ENCODE measurements around the gene PTPN12.
"Not testable (repeated sequence)": the region's sequence is repeated elsewhere in the genome, so short reads cannot be mapped to it uniquely, and the experiment has no call there.

PTPN12 gene

DNA sequence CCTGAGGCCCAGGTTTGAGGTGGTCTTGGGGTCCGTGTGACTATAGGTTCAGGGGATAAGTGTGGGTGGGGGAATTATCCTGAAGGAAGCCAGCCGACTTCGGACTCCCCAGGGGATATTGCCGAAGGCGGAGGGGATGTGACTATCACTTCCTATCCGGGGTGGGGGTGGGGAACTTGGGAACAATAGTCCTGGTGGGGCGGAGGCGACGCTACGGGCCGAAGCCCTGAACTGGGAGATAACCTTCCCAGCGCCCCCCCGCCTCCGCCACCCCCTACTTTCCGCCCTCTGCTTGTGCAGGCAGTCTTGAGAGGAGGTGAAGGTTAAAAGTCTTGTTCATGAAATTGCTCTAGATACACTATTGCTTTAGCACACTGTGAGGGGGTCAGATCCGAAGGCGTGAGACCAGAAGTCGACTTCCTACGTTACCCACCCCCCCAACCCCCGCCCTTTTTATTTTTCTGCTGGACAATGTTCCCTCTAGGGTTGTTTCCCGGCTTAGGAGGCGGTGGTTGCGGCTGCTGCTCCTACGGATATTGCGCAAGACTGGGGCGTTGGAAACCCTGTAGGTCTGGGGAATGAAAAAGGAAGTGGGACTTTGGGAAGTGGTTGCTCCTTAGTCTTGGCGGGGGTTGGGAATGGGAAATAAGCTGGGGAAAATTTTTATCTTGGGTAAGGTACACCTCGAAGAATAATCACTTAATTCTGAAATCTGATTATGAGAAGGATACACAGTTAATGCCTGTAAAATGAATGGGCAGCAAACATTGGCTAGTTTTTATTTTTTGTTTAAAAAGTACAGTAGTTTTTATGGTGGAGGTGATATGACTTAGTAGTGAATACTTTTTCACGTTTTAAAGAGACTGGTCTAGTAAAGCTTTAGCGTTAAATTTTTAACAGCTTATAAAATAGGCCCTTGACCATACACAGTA lies 1.5 kb downstream of the PTPN12 start:
- DNase-seq (ENCODE audit: low spot score) = no peak

DNA sequence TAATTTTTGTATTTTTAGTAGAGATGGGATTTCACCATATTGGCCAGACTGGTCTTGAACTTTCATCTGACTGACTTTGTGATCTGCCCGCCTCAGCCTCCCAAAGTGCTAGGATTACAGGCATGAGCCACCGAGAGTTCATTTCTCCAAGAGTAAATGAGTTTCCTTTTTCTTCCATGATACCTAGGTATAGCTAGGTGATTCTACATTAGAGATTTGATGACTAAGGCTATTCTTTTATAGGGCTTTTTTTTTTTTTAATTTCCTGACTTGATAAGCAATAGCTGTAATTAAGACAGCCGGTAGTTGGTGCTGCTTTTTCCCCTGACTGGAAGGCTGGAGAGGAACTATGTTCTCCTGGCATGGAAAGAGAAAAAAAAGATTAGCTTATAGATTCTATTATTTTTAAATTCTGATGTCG lies 3.3 kb downstream of the PTPN12 start:
- no peak for DNase-seq (ENCODE audit: low spot score)

DNA sequence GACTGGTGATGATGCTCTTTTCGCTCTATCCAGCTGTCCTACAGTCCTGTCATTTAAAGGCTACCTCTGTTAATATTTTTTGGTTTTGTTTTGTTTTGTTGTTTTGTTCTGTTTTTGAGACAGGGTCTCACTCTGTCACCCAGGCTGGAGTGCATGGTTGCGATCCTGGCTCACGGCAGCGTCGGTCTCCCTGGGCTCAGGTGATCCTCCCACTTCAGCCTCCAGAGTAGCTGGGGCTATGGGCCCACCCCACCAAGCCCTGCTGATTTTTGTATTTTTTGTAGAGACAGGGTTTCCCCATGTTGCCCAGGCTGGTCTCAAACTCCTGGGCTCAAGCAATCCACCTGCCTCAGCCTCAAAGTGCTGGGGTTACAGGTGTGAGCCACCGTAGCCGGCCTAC lies 3.9 kb downstream of the PTPN12 start:
- not testable (repeated sequence) for DNase-seq (ENCODE audit: low spot score)

DNA sequence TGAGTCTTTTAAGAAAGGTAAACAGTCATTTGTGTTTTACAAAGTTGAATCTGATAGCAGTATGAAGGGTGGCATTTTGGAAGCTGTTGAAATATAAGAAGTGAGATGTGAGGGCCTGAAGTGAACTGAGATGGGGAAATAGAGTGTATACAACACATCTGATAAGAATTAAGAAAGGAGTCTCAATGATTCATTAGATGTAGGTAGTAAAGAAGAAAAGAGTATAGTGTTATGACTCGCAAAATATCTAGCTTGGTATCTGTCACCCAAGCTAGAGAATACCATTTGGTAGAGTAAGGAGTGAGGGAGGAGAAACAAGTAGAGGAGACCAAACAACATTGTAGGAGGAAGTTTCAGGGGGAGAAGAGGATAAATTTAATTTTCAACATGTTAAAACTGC lies 5.3 kb downstream of the PTPN12 start:
- no peak for DNase-seq (ENCODE audit: low spot score)

DNA sequence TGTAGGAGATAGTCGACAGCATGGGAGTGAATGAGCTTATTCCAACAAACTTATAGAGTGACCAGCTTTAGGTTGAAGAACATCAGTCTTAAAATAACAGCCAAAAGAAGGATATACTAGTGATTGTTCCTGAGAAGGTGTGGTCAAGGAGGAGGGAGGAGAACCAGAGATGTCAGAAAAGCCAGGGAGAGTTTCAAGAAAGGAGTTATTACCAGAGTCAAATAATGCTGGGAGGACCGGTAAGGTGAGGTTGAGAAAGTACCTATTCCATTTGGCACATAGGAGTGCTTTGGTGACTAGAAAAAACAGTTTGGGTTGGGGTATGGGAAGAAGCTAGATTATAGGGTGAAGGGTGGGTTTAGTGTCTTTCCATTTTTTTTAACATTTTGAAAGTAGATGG lies 5.8 kb downstream of the PTPN12 start:
- no peak for DNase-seq (ENCODE audit: low spot score)

DNA sequence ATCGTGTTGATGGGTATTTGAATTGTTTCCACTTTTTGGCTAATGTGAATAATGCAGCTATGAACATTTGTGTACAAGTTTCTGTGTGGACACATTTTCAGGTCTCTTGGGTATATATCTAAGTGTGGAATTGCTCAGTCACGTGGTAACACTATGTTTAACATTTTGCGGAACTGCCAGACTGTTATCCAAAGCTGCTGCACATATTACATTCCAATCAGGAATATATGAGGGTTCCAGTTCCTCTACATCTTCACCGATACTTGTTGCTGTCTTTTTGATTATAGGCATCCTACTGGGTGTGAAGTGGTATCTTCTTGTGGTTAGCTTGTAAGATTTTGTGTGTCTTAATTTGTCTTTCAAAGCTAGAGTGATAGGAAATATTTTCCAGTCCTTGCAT lies 6.8 kb downstream of the PTPN12 start:
- no peak for DNase-seq (ENCODE audit: low spot score)

DNA sequence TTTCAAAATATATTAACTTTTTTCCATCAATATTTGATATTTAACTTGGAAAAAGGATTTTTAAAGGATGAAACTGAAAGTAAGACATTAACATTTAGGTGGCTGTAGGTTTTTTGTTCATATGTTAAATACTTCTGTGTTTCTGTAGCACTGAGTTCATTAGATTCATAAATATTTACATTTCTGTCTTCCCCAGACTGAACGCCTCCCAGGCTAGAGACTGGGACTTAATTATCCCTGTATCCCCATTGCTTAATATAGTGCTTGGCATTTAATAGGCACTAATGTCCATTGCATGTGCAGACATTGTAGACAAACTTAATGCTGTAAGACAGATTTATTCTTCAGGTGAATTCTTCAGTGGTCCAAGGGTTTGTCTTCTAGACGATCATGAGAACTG lies 7.4 kb downstream of the PTPN12 start:
- DNase-seq (ENCODE audit: low spot score) = no peak

DNA sequence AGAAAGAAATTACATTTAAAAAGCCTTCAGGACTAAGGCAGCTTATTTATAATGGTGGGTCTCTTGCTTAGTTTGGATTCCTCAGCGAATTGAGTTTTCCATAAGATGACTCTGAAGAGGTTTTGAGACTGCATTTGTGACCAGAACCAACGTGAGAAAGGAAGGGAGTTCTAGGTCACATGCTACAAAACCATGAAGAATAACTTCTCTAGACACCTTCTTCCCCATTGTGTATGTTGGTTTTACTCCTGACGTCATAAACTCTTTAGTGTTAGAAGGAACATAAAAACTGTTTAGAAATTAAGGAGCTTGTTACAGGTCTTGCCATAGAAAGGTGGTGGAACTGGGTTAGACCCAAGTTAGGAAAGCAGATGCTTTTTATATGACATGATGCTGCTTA lies 11.1 kb downstream of the PTPN12 start:
- DNase-seq (ENCODE audit: low spot score) = no peak

DNA sequence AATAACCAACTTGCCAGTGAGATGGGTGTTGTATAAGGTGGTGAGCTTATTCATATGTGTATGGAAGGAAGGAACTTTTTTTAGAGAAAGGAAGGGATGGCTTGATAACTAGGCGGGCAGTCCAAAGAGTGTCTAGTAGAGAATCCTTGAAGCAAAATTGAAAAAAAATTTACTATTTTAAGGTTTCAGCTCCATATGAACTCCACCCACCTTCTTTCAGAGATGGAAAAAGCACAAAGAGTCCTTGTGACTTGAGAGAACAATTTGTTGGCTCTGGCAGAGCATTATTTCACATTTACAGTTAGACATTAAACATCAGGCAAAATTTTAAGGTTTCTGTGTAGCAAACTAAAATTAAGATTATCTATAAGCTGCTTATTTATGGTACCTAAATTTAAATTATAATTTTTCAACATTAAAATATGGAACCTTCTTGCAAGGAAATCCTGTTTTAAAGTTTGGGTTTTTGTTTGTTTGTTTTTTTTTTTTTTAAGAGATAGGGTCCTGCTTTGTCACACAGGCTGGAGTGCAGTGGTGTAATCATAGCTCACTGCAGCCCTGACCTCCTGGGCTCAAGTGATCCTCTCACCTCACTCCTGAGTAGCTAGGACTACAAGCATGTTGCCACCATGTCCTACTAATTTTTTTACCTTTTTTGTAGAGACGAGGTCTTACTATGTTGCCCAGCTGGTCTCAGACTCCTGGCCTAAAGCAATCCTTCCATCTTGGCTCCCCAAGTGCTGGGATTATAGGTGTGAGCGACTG lies 12.2 kb downstream of the PTPN12 start:
- DNase-seq (ENCODE audit: low spot score) = no peak

DNA sequence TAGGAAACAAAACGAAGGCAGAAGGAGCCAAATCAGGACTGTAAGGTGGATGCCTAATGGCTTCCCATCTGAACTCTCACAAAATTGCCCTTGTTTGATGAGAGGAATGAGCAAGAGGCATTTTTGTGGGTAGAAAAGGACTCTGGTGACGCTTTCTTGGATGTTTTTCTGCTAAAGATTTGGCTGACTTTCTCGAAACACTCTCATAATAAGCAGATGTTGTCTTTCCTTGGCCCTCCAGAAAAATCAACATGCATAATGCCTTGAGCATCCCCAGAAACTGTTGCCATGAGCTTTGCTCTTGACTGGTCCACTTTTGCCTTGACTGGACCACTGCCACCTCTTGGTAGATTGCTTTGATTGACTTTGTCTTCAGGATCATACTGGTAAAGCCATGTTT lies 13.5 kb downstream of the PTPN12 start:
- DNase-seq (ENCODE audit: low spot score) = no peak

DNA sequence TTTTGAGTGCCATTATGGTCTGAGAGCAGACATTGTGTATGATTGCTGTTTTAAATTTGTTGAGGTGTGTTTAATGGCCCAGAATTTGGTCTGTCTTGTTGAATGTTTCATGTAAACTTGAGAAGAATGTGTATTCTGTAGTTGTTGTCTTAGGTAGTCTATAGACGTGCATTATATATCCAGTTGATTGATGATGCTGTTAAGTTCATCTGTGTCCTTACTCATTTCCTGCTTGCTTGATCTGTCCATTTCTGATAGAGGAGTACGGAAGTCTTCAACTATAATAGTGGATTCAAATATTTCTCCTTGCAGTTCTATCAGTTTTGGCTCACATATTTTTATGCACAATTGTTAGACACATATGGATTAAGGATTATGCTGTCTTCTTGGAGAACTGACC lies 16.0 kb downstream of the PTPN12 start:
- no peak for DNase-seq (ENCODE audit: low spot score)

DNA sequence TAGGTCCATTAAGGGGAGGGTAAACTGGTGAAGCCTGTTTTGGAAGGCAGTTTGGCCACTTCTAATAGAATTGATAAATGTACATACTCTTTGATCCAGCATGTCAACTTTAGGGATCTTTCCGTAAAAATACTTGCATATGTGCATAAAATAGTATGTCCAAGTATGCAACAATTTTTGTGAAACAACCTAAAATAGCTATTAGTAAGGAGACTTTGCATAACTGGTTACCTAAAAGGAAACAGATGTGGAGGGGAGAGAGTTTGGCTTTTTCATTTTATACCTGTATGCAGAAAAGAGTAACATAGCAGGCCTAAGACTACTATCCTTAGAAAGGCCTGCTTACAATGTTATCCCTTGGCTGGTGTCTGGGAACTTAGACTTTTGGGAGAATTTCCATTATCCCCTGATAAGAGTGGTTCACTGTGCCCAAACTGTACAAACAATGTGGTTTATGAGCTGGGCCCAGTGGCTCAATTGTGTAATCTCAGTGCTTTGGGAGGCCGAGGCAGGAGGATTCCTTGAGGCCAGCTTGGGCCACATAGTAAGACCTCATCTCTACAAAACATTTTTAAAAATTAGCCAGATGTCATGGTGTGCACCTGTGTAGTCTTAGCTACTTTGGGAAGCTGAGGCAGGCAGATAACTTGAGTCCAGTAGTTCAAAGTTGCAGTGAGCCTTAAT lies 21.3 kb downstream of the PTPN12 start:
- DNase-seq (ENCODE audit: low spot score) = no peak

DNA sequence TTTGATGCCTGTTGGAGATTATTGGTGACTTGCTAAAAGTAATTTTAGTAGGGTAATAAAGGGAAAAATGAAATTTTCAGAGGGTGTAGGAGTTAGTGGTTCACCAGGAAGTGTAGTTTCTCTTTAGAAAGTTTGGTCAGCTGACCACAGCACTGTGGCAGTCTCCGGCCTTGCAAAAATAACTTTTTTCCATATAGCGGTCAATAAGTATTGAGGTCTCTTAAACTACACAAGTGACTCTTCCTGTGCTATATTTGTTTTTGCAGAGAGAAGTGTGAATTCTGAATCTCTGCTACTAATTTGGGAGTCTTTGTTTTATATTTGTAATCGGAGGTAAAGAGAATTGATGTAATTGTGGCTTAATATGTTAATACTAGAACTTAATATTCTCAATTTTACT lies 24.3 kb downstream of the PTPN12 start:
- DNase-seq (ENCODE audit: low spot score) = no peak

DNA sequence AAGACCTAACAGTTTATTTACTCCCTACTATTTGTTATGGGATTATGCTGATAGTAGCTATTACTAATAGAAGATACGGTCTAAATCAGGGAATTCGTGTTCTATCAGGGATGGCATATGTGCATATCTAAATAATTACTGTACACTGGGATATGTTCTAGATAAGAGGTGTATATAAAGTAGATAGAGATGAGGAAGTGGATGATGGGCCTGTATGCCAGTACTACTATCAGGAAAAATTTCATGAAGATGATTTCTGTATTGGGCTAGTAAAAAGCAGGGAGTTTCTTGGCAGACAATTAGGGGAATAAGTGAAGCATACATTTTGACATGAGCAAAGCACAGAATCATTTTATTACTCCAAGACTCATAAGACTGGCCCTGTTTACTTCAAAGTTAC lies 26.2 kb downstream of the PTPN12 start:
- DNase-seq (ENCODE audit: low spot score) = no peak

DNA sequence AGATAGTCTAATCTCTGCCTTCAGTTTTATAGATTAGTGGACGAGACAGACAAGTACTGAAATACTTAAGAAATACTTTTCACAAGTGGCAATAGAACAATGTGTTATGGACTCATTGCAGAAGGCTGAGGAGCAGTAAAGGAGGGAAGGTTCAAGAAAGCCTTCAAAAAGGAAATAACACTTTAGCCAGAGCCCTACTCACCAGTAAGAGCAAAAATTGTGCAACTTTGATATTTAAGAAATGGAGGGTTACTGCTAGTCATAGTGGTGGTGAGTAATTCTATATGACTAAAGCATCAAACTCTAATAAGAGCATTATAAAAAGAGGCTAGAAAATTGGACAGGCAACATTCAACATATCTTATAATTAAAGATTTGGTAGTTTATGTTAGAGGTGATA lies 28.8 kb downstream of the PTPN12 start:
- DNase-seq (ENCODE audit: low spot score) = no peak

DNA sequence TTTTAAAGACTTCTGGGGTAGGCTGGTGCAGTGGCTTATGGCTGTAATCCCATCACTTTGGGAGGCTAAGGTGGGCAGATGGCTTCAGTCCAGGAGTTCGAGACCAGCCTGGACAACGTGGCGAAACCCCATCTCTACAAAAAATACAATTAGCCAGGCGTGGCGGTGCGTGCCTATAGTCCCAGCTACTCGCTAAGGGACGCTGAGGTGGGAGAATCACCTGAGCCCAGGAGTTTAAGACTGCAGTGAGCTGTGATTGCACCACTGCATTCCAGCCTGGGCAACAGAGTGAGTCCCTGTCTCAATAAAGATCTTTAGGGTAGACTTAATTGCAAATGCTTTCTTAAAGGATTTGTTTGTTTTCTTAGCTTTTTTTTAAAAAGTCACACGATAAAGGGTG lies 29.3 kb downstream of the PTPN12 start:
- no peak for DNase-seq (ENCODE audit: low spot score)

DNA sequence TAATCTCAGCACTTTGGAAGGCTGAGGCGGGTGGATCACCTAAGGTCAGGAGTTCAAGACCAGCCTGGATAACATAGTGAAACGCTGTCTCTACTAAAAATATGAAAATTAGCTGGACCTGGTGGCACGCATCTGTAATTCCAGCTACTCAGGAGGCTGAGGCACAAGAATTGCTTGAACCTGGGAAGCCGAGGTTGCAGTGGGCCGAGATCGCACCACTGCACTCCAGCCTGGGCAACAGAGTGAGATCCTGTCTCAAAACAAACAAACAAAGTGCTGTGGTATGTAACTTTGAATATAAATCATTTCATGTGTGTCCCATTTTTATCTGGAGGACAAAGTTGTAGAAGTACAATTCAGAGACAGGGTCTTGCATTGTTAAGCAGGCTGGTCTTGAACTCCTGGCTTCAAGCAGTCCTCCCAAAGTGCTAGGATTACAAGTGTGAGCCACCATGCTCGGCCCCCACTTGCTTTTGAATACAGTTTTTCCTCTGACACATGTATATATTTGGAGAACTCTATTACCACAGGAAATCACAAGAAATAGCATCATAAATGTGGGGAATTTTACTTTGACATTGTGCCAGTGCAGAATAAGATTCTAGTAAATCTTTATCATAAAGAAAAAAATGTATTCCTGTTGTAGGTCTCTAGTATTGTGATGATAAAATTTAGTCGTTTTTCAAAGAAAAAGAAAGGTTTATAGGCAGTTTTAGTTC lies 32.6 kb downstream of the PTPN12 start:
- DNase-seq (ENCODE audit: low spot score) = no peak

DNA sequence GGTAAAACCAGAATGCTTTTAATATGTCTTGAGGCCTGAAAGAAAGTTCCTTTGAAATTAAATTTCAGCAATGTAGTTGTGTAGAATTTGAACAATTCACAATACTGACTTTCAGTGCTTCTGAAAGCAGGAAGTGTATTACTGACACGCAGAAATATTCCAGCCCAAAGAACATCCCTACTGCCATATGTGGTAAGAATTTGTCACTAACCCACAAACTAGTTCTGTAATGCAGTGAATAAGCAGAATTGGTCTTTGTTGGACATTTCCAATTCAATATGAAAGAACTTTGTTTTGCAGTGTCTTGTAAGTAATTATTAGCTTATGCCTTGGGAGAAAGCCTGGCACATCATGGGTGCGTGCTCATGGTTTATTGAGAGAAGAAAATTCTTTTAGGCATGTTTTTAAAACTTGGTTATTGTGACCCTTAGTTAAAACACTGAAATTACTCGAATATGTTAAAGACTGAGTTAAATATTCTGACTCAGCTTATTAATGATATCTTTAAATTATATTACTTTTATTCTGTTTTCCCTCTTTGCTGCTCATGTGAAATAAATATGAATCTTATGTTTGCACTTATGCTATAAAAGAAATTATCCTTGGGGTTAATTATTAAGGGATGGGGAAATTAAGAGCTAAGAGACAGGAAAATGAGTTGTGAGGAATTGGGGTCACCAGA lies 33.4 kb downstream of the PTPN12 start:
- DNase-seq (ENCODE audit: low spot score) = no peak

DNA sequence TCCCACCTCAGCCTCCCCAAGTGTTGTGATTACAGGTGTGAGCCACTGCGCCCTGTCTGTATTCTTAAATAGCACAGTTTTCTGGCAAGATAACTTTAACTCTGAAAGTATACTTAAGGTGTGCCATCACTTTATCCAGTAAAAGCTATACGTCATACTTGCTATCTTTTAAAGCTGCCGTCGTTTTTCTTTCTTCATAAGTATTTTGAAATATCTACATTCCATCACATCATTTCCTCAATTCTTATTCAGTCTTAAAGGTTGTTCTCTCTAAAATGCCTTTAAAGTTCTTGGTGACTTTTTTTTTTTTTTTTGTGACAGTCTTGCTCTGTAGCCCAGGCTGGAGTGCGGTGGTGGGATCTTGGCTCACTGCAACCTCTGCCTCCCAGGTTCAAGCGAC lies 34.7 kb downstream of the PTPN12 start:
- DNase-seq (ENCODE audit: low spot score) = no peak

DNA sequence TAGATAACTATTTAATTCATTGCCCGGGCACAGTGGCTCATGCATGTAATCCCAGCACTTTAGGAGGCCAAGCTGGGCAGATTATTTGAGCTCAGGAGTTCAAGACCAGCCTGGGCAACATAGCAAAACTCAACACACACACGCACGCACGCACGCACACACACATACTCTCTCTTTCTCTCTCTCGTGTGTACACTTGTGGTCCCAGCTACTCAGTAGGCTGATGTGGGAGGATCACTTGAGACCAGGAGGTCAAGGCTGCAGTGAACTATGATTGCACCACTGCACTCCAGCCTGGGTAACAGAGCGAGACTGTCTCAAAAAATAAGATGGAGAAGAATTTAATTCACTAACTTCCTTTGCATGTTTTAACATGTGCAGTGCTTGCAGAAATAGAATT lies 38.1 kb downstream of the PTPN12 start:
- DNase-seq (ENCODE audit: low spot score) = no peak

DNA sequence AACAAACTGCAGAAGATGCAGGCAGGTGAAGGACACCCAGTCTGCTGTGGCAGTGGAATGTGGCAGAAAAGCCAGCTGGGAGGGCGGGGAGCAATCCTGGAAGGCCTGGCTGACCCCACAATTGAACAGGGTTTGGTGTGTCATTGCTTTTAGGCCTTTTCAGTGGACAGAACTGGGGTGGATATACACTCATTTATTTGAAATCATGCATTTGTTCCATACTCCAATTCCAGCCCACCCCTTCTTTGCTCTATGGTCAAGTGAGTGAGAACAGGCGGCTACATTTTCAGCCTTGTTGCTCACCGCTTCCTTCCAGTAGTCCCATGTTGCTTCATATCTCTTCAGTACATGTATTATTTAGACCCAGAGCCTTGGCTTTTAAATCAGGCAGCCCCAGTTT lies 39.8 kb downstream of the PTPN12 start:
- no peak for DNase-seq (ENCODE audit: low spot score)

DNA sequence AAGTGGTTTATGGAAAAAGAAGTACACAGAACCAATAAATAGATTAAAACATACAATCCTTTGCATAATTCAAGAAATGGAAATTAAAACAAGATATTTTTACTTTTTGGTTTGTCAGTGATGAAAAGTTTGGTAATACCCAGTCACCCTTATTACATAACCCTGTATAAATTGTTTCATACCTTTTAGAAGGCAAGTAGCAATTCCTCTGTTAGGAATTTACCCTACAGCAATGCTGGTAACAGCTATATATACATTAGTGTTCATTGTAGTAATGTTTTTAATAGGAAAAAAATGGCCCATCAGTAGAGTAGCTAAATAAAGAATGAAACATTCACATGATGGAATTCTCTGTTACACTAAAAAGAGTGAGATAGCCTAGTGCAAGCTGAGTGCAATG lies 42.7 kb downstream of the PTPN12 start:
- DNase-seq (ENCODE audit: low spot score) = no peak
